HEK293T (cell line): ENCODE measurements around the gene NUMB.

ENCODE experiments used
- CTCF ChIA-PET: fragments of 350-600 bp; formaldehyde crosslinking; extraction: SDS; loops from one replicate; lab custom pipeline; 2021; ENCODE audit warnings: antibody characterized with exemption, inconsistent platforms; lab: Yijun Ruan, JAX
- POLR2A ChIA-PET: fragments of 350-600 bp; formaldehyde crosslinking; extraction: SDS; loops from one replicate; lab custom pipeline; 2020; ENCODE audit warnings: antibody characterized with exemption, inconsistent platforms; lab: Yijun Ruan, JAX
- DNase-seq: peaks from one replicate; pipeline ENCODE4 v3.0.0; 2012; ENCODE audit warnings: mixed read lengths; ENCODE audit errors: extremely low spot score
- ARNT ChIP-seq: fragments of 450-650 bp; IDR thresholded peaks from 2 replicates; pipeline ENCODE4 v1.6.1; 2017; ENCODE audit warnings: mild to moderate bottlenecking
- BHLHE40 ChIP-seq: fragments of 450-650 bp; IDR thresholded peaks from 2 replicates; pipeline ENCODE4 v1.6.1; 2016; ENCODE audit warnings: mild to moderate bottlenecking, moderate library complexity, borderline replicate concordance
- CTBP1 ChIP-seq: fragments of 450-650 bp; IDR thresholded peaks from 2 replicates; pipeline ENCODE4 v1.6.1; 2016; ENCODE audit warnings: borderline replicate concordance
- ELF4 ChIP-seq: fragments of 450-650 bp; IDR thresholded peaks from 2 replicates; pipeline ENCODE4 v1.6.1; 2017; ENCODE audit warnings: antibody characterized with exemption
- FOXA1 ChIP-seq: fragments of 450-650 bp; IDR thresholded peaks from 2 replicates; pipeline ENCODE4 v1.6.1; 2016; ENCODE audit warnings: mild to moderate bottlenecking
- FOXK2 ChIP-seq: fragments of 450-650 bp; IDR thresholded peaks from 2 replicates; pipeline ENCODE4 v1.6.1; 2016; ENCODE audit warnings: mild to moderate bottlenecking
- FOXM1 ChIP-seq: fragments of 450-650 bp; IDR thresholded peaks from 2 replicates; pipeline ENCODE4 v1.6.1; 2017; ENCODE audit warnings: mild to moderate bottlenecking, borderline replicate concordance
- HDGF ChIP-seq: fragments of 450-650 bp; IDR thresholded peaks from 2 replicates; pipeline ENCODE4 v1.6.1; 2017; ENCODE audit warnings: antibody characterized with exemption, borderline replicate concordance
- L3MBTL2 ChIP-seq: fragments of 450-650 bp; conservative IDR thresholded peaks from 2 replicates; pipeline ENCODE4 v1.6.1; 2016; ENCODE audit warnings: mild to moderate bottlenecking
- LEF1 ChIP-seq: fragments of 450-650 bp; IDR thresholded peaks from 2 replicates; pipeline ENCODE4 v1.6.1; 2017; ENCODE audit warnings: mild to moderate bottlenecking, borderline replicate concordance
- NFRKB ChIP-seq: fragments of 450-650 bp; IDR thresholded peaks from 2 replicates; pipeline ENCODE4 v1.6.1; 2016; ENCODE audit warnings: mild to moderate bottlenecking, moderate library complexity
- SP1 ChIP-seq: fragments of 450-650 bp; IDR thresholded peaks from 2 replicates; pipeline ENCODE4 v1.6.1; 2017
- SUZ12 ChIP-seq: fragments of 450-650 bp; IDR thresholded peaks from 2 replicates; pipeline ENCODE4 v1.6.1; 2016; ENCODE audit warnings: mild to moderate bottlenecking
- TARDBP ChIP-seq: fragments of 450-650 bp; IDR thresholded peaks from 2 replicates; pipeline ENCODE4 v1.6.1; 2016
- ZNF384 ChIP-seq: fragments of 450-650 bp; IDR thresholded peaks from 2 replicates; pipeline ENCODE4 v1.6.1; 2016
- TF ChIP-seq, protein P1 (sequence below): fragments of 450-650 bp; IDR thresholded peaks from 2 replicates; pipeline ENCODE4 v1.6.1; 2016

Gene NUMB

DNA sequence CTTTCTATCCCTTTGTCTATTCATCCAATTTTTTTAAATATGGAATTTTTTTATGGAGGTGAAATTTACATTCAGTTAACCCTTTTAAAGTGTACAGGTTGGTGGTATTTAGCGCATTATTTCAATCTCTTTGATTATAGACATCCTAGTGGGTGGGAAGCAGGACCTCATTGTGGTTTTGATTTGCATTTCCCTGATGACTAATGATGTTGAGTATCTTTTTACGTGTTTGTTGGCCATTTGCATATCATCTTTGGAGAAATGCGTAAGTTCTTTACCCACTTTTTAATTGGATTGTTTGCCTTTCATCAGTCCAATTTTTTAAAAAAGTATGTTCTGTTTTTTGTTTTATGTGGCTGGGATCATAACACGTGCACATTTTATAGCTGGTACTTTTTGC, 200.3 kb downstream of the NUMB start:
- POLR2A ChIA-PET, result no interaction called here
- CTCF ChIA-PET, result no interaction called here
- no peak for DNase-seq
- TF ChIP-seq ELF4 (no peak), NFRKB (no peak), ZNF384 (no peak), BHLHE40 (no peak), LEF1 (no peak), SUZ12 (no peak), FOXM1 (no peak), HDGF (no peak), L3MBTL2 (no peak), TARDBP (no peak)
- TF ChIP-seq, protein P1, sequence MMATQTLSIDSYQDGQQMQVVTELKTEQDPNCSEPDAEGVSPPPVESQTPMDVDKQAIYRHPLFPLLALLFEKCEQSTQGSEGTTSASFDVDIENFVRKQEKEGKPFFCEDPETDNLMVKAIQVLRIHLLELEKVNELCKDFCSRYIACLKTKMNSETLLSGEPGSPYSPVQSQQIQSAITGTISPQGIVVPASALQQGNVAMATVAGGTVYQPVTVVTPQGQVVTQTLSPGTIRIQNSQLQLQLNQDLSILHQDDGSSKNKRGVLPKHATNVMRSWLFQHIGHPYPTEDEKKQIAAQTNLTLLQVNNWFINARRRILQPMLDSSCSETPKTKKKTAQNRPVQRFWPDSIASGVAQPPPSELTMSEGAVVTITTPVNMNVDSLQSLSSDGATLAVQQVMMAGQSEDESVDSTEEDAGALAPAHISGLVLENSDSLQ, result no peak

DNA sequence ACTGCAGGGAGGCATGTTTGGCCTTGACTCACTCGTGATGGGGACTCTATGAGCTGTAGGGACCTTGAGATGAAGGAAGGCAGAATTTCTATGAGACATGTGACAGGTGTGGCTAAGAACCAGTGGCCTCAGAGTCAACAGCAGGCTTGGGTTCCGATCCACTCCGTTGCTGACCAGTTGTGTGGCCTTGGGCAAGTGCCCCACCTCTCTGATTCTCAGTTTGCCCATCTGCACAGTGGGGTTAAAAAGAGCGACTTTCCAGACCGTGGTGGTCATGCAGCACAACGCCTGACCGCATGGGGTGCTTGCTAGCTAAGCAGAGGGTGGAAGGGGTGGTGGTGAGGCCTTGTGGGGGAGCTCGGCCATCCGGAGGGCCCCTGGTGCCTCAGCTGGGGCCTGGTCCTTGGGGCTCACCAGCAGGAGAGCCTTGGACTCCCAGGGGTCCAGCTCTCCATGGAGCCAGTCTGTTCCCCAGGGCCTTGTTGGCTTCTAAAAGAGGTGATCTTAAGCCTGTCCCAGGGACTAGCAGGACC, 202.6 kb downstream of the NUMB start:
- TF ChIP-seq SP1, result no peak
- TF ChIP-seq ZNF384, result no peak
- TF ChIP-seq ARNT, result no peak
- TF ChIP-seq TARDBP, result no peak
- POLR2A ChIA-PET, result no interaction called here

DNA sequence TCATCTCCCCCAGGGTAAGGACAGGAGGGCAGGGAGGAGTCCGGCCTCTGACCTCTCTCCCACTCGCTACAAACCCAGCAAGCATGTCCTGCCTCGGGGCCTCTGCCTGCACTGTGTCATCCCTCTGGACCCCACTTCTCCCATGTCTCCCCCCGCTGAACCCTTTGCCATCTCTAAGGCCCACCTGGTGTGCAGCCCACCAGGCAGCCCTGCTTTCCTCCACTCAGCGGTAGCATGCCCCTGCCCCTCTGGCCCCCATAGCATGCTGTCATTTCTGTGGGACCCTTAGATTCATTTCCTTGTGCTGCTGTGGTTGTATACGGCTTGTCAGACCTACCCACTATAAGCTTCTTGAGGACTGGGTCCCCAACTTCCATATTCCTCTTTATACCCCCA, 203.3 kb downstream of the NUMB start:
- POLR2A ChIA-PET, result no interaction called here
- CTCF ChIA-PET, result no interaction called here
- no peak for DNase-seq
- no peak for TF ChIP-seq ZNF384
- TF ChIP-seq SUZ12, result no peak
- TF ChIP-seq L3MBTL2, result no peak

More for the DNA sequence above, 202.6 kb downstream of the NUMB start:
- DNase-seq, result no peak
- CTCF ChIA-PET, result no interaction called here

DNA sequence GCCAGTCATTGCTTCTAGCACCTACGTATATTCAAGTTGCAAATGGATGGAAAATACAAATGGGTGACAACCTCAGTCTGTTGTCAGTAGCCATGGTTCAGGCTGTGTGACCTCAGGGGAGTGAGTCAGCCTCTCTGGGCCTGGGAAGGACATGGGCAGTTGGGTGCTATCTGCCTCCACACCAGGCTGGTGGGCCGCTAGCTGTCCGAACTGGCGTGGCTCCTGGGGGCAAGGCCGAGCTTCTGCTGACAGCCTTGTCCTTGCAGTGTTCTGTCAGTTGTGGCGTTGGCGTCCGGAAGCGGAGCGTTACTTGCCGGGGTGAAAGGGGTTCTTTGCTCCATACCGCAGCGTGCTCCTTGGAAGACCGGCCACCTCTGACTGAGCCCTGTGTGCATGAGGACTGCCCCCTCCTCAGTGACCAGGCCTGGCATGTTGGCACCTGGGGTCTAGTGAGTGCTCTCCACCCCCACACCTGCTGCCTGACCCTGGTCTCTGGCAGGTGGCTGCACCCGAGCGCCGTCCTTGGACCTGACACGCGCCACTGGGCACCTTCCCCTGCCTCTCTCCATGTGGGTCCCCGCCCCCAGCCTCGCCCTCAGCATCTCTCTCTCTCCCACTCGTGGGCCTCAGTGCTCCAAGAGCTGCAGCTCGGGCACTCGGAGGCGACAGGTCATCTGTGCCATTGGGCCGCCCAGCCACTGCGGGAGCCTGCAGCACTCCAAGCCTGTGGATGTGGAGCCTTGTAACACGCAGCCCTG, 203.9 kb downstream of the NUMB start:
- ChIA-PET CTCF (no interaction called here), POLR2A (no interaction called here)

DNA sequence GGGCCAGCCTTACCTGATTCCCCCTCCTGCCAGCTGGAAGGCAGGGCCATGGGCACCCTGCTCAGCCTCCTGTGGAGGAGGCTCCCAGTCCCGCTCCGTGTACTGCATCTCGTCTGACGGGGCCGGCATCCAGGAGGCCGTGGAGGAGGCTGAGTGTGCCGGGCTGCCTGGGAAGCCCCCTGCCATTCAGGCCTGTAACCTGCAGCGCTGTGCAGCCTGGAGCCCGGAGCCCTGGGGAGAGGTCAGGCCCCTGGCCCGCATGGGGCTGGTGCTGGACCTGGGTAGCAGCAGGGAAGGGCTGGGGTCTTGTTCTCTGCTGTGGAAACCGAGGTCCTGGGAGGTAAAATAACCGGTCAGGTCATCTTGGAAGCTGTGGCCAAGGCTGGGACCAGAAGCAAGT, 204.6 kb downstream of the NUMB start:
- ChIA-PET CTCF (no interaction called here), POLR2A (no interaction called here)
- TF ChIP-seq, protein P1, result no peak
- no peak for TF ChIP-seq FOXM1
- TF ChIP-seq NFRKB, result no peak
- TF ChIP-seq FOXK2, result no peak
- no peak for TF ChIP-seq SUZ12
- no peak for TF ChIP-seq SP1
- no peak for TF ChIP-seq ARNT
- TF ChIP-seq HDGF, result no peak
- no peak for TF ChIP-seq ZNF384
- no peak for DNase-seq

More for the DNA sequence above, 203.9 kb downstream of the NUMB start:
- TF ChIP-seq HDGF (no peak), LEF1 (no peak)
- TF ChIP-seq, protein P1, result no peak
- no peak for DNase-seq

DNA sequence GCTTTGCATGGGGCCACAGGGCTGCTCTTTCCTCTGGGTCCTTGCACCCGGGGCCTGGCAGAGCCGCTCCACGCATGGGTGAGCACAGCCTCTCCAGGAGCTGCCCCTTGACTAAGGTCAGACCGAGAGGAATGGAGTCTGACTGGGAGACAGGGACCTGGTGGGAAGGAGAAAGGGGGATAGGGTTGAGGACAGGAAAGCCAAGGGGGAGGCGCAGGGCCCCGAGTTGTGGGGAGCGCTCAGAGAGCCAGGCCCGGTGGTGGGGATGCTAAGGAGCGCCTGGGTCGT, 205.1 kb downstream of the NUMB start:
- TF ChIP-seq SP1, result no peak
- no peak for TF ChIP-seq NFRKB
- no peak for TF ChIP-seq SUZ12
- no peak for TF ChIP-seq FOXK2
- TF ChIP-seq, protein P1, result no peak
- TF ChIP-seq LEF1, result no peak
- no peak for TF ChIP-seq CTBP1
- no peak for TF ChIP-seq BHLHE40
- TF ChIP-seq FOXM1, result no peak
- no peak for TF ChIP-seq ZNF384
- no peak for TF ChIP-seq TARDBP
- no peak for TF ChIP-seq ARNT
- no peak for TF ChIP-seq FOXA1
- no peak for TF ChIP-seq L3MBTL2
- no peak for TF ChIP-seq ELF4
- no peak for TF ChIP-seq HDGF
- ChIA-PET POLR2A (no interaction called here), CTCF (no interaction called here)
- no peak for DNase-seq
